Lower leg skin (tissue), 3 donors: Measurements from ENCODE around the gene PTPRN2.

Experiments
- CTCF ChIP-seq, 3 donors: fragments of 450-650 bp; IDR thresholded peaks; one replicate each; pipeline ENCODE4 v1.5.1; 2016; ENCODE audit warnings: antibody characterized with exemption in 3 of 3, mild to moderate bottlenecking in 3 of 3, moderate library complexity in 2 of 3
- POLR2A ChIP-seq, 2 donors: fragments of 450-650 bp; IDR thresholded peaks; one replicate each; pipeline ENCODE4 v1.6.1; 2016 to 2017; ENCODE audit warnings: antibody characterized with exemption in 2 of 2, mild to moderate bottlenecking in 1 of 2, moderate library complexity in 1 of 2

- no peak for TF ChIP-seq CTCF (IDR thresholded peaks at IDR 0.05)
- TF ChIP-seq POLR2A (IDR thresholded peaks at IDR 0.05), result no peak
Measured at GRCh38 chr7:157791666-157792065, 796.0 kb downstream of the PTPRN2 start.
